H1 (cell line): Measurements from ENCODE around the gene SPTSSA. TPM values are rescaled to one million over a fixed set of nuclear protein-coding genes. Genes with fewer than 3 reads are reported as not detected.

Experiments
- CTCF ChIA-PET: fragments of 300-600 bp; sonication (Branson Sonifier 250); formaldehyde crosslinking; loops from one replicate; lab custom pipeline; 2021; ENCODE audit not compliant: partially characterized antibody; lab: Charles Lee
- POLR2A ChIA-PET: fragments of 300-600 bp; sonication (Branson Sonifier 250); formaldehyde crosslinking; loops from one replicate; lab custom pipeline; 2021; ENCODE audit warnings: inconsistent platforms; ENCODE audit not compliant: partially characterized antibody; lab: Charles Lee
- DNase-seq, 2 experiments: peaks; one replicate each; pipeline versions ENCODE4 v3.0.0 to v3.0.0-alpha.2; 2010 to 2022; ENCODE audit warnings: low spot score in 2 of 2, low read depth in 1 of 2, mixed read lengths in 1 of 2
- FAIRE-seq: peaks from 2 replicates; lab custom pipeline; 2011; peaks lifted over from hg19 to GRCh38; lab: Jason Lieb, UNC
- H2AFZ ChIP-seq: 2 replicates; pipeline ENCODE4 v1.8.1; 2012; ENCODE audit warnings: low read length, inconsistent platforms
- H2AK5ac ChIP-seq: 2 replicates; pipeline ENCODE4 v1.6.1; 2013; ENCODE audit warnings: low read depth, low read length
- H2BK120ac ChIP-seq: replicated peaks from 2 replicates; pipeline ENCODE3; 2013; ENCODE audit warnings: low read depth, low read length, inconsistent platforms
- H2BK12ac ChIP-seq: 2 replicates; pipeline ENCODE4 v1.6.1; 2013; ENCODE audit warnings: low read depth, low read length
- H2BK15ac ChIP-seq: 2 replicates; pipeline ENCODE4 v1.6.1; 2013; ENCODE audit warnings: low read length
- H2BK20ac ChIP-seq: 2 replicates; pipeline ENCODE4 v1.6.1; 2013; ENCODE audit warnings: low read length
- H2BK5ac ChIP-seq: 2 replicates; pipeline ENCODE4 v1.6.1; 2013; ENCODE audit warnings: low read depth, low read length
- H3K14ac ChIP-seq: 2 replicates; pipeline ENCODE4 v1.6.1; 2013; ENCODE audit warnings: inconsistent platforms; ENCODE audit not compliant: insufficient read length
- H3K18ac ChIP-seq: 2 replicates; pipeline ENCODE4 v1.6.1; 2013; ENCODE audit warnings: low read length; ENCODE audit errors: extremely low read depth
- H3K23ac ChIP-seq: 2 replicates; pipeline ENCODE4 v1.6.1; 2013; ENCODE audit warnings: inconsistent platforms; ENCODE audit not compliant: insufficient read length
- H3K23me2 ChIP-seq: 2 replicates; pipeline ENCODE4 v1.6.1; 2013; ENCODE audit warnings: low read depth, low read length
- H3K27ac ChIP-seq: 2 replicates; pipeline ENCODE4 v1.6.1; 2011; ENCODE audit warnings: low read depth, low read length, inconsistent platforms
- H3K27me3 ChIP-seq, 4 experiments: replicated peaks in 1 of 4; 1 replicate in 1 of 4; 2 replicates in 3 of 4; pipeline versions ENCODE4 v1.6.1 to v1.8.1; 2011 to 2013; ENCODE audit warnings: low read length in 3 of 4, mild to moderate bottlenecking in 3 of 4, inconsistent platforms in 2 of 4, mixed read lengths in 2 of 4, moderate library complexity in 1 of 4; ENCODE audit not compliant: control insufficient read depth in 3 of 4, insufficient read depth in 3 of 4; ENCODE audit errors: extremely low read depth in 1 of 4
- H3K36me3 ChIP-seq, 4 experiments: 2 replicates each; pipeline versions ENCODE4 v1.6.1 to v1.8.1; 2011 to 2013; ENCODE audit warnings: mild to moderate bottlenecking in 4 of 4, low read length in 3 of 4, moderate library complexity in 2 of 4, control low read depth in 1 of 4, inconsistent platforms in 1 of 4; ENCODE audit not compliant: insufficient read depth in 4 of 4, control insufficient read depth in 2 of 4
- H3K4ac ChIP-seq: replicated peaks from 2 replicates; pipeline ENCODE3; 2013; ENCODE audit warnings: low read length, low read depth, mixed read lengths, inconsistent platforms; ENCODE audit not compliant: insufficient read length
- H3K4me1 ChIP-seq, 4 experiments: replicated peaks in 1 of 4; 1 replicate in 1 of 4; 2 replicates in 3 of 4; pipeline versions ENCODE4 v1.6.1 to v1.8.1; 2011 to 2013; ENCODE audit warnings: low read length in 3 of 4, inconsistent platforms in 2 of 4, mixed read lengths in 1 of 4; ENCODE audit not compliant: insufficient read depth in 4 of 4, control insufficient read depth in 3 of 4
- H3K4me2 ChIP-seq, 2 experiments: 2 replicates each; pipeline versions ENCODE4 v1.6.1 to v1.8.1; 2011 to 2013; ENCODE audit warnings: low read depth in 2 of 2, low read length in 2 of 2, control low read depth in 1 of 2, inconsistent platforms in 1 of 2, mild to moderate bottlenecking in 1 of 2; ENCODE audit not compliant: insufficient read depth in 1 of 2
- H3K4me3 ChIP-seq, 4 experiments: fragments of 200-600, 300-600 bp in 1 of 4; sonication (generic), shearing (Covaris generic), sonication (Bioruptor Twin) in 1 of 4; 2 replicates each; pipeline versions ENCODE4 v1.5.1 to v1.8.1; 2011 to 2016; ENCODE audit warnings: low read length in 4 of 4, low read depth in 3 of 4, control low read depth in 2 of 4, inconsistent platforms in 2 of 4, mild to moderate bottlenecking in 2 of 4, mixed read lengths in 1 of 4, moderate library complexity in 1 of 4; ENCODE audit not compliant: insufficient read depth in 2 of 4; ENCODE audit errors: extremely low read depth in 1 of 4
- H3K56ac ChIP-seq: replicated peaks from 2 replicates; pipeline ENCODE3; 2013; ENCODE audit warnings: low read depth, mild to moderate bottlenecking, mixed read lengths, low read length, inconsistent platforms; ENCODE audit not compliant: insufficient read length
- H3K79me1 ChIP-seq: 2 replicates; pipeline ENCODE4 v1.6.1; 2013; ENCODE audit warnings: low read depth, low read length, control low read depth
- H3K79me2 ChIP-seq, 2 experiments: 2 replicates each; pipeline versions ENCODE4 v1.6.1 to v1.8.1; 2012 to 2013; ENCODE audit warnings: low read length in 2 of 2, mild to moderate bottlenecking in 2 of 2, inconsistent platforms in 1 of 2; ENCODE audit not compliant: insufficient read depth in 2 of 2, control insufficient read depth in 1 of 2
- H3K9ac ChIP-seq, 4 experiments: replicated peaks in 1 of 4; 1 replicate in 1 of 4; 2 replicates in 3 of 4; pipeline versions ENCODE4 v1.6.1 to v1.8.1; 2011 to 2013; ENCODE audit warnings: low read depth in 3 of 4, low read length in 3 of 4, control low read depth in 2 of 4, mild to moderate bottlenecking in 2 of 4, moderate library complexity in 2 of 4, inconsistent platforms in 1 of 4; ENCODE audit errors: extremely low read depth in 1 of 4
- H3K9me3 ChIP-seq, 2 experiments: 2 replicates each; pipeline versions ENCODE4 v1.6.1 to v1.8.1; 2012 to 2013; ENCODE audit warnings: mild to moderate bottlenecking in 2 of 2, moderate library complexity in 2 of 2, control low read depth in 1 of 2, inconsistent platforms in 1 of 2, low read depth in 1 of 2, low read length in 1 of 2, mixed read lengths in 1 of 2; ENCODE audit not compliant: insufficient read depth in 2 of 2
- H4K20me1 ChIP-seq, 2 experiments: replicated peaks in 1 of 2; 2 replicates each; pipeline versions ENCODE3 to v1.8.1; 2011 to 2013; ENCODE audit warnings: inconsistent platforms in 2 of 2, low read length in 2 of 2, mild to moderate bottlenecking in 1 of 2; ENCODE audit not compliant: insufficient read depth in 2 of 2, control insufficient read depth in 1 of 2
- H4K5ac ChIP-seq: 2 replicates; pipeline ENCODE4 v1.6.1; 2013; ENCODE audit warnings: low read length, low read depth, mixed read lengths, inconsistent platforms; ENCODE audit not compliant: insufficient read length
- H4K8ac ChIP-seq: 2 replicates; pipeline ENCODE4 v1.8.0; 2013; ENCODE audit warnings: mild to moderate bottlenecking, moderate library complexity, low read length, inconsistent platforms; ENCODE audit not compliant: insufficient read depth; ENCODE audit errors: extremely low read depth
- H4K91ac ChIP-seq: replicated peaks from 2 replicates; pipeline ENCODE3; 2013; ENCODE audit warnings: low read length, mixed read lengths, inconsistent platforms; ENCODE audit not compliant: insufficient read length
- ATF2 ChIP-seq: IDR thresholded peaks from 2 replicates; pipeline ENCODE4 v1.6.1; 2012; ENCODE audit warnings: low read length, inconsistent platforms
- RAD21 ChIP-seq, 2 experiments: IDR thresholded peaks in 1 of 2; conservative IDR thresholded peaks in 1 of 2; 2 replicates each; pipeline ENCODE4 v1.6.1; 2011; ENCODE audit warnings: low read depth in 2 of 2, low read length in 2 of 2, improper control_type of control experiment in 1 of 2, inconsistent platforms in 1 of 2, mild to moderate bottlenecking in 1 of 2, moderate library complexity in 1 of 2
- YY1 ChIP-seq: IDR thresholded peaks from 2 replicates; pipeline ENCODE4 v1.6.1; 2011; ENCODE audit warnings: low read depth, mild to moderate bottlenecking, low read length
- WGBS, 2 experiments: shearing (Covaris generic) in 1 of 2; methylation state at CpG; one replicate each; pipeline versions ENCODE4 v1.1.6 to v1.1.7; 2013 to 2015; ENCODE audit warnings: low lambda C conversion rate in 2 of 2, mixed read lengths in 2 of 2, inconsistent platforms in 1 of 2, low coverage in 1 of 2, missing lambda C conversion rate in 1 of 2; ENCODE audit not compliant: insufficient replicate concordance in 2 of 2, insufficient coverage in 1 of 2, insufficient read length in 1 of 2; ENCODE audit errors: extremely low coverage in 1 of 2, missing lambda C conversion rate in 1 of 2; 5-methylcytosine and 5-hydroxymethylcytosine counted together
- polyA plus RNA-seq, 7 experiments: library from polyadenylated mRNA; depleted of rRNA in 3 of 7; stranded (reverse) in 5 of 7; unstranded in 2 of 7; fragments of >200 nt in 5 of 7; fragments of 200-250 nt in 2 of 7; gene quantifications; 1 replicate in 5 of 7; 2 replicates in 1 of 7; 4 replicates in 1 of 7; pipeline versions ENCODE4 v1.2.1 to v1.2.3, GENCODE V29; 2011 to 2013; ENCODE audit warnings: missing spikeins in 2 of 7, mixed read lengths in 2 of 7
- total RNA-seq: library from RNA; stranded (reverse); fragmentation: NEBNext Ultra II Directional; extraction: Animal tissue kit (Norgen Biotek cat#: 25700); gene quantifications from 2 replicates; pipeline ENCODE4 v1.2.1, GENCODE V29; 2021
- TF ChIP-seq, protein P1 (sequence below), 3 experiments: IDR thresholded peaks; 1 replicate in 2 of 3; 2 replicates in 1 of 3; pipeline versions ENCODE4 v1.5.1 to v1.6.1; 2011; ENCODE audit warnings: low read length in 3 of 3, mild to moderate bottlenecking in 3 of 3, inconsistent platforms in 2 of 3, low read depth in 1 of 3, moderate library complexity in 1 of 3; ENCODE audit not compliant: insufficient read depth in 1 of 3; ENCODE audit errors: control extremely low read depth in 1 of 3

SPTSSA gene
- total and polyA plus RNA-seq, 2 of the 8 experiments (the other 6 are each of a cell fraction or from before 2014, with no cell fraction given) = 24.9 to 28.5 TPM

DNA sequence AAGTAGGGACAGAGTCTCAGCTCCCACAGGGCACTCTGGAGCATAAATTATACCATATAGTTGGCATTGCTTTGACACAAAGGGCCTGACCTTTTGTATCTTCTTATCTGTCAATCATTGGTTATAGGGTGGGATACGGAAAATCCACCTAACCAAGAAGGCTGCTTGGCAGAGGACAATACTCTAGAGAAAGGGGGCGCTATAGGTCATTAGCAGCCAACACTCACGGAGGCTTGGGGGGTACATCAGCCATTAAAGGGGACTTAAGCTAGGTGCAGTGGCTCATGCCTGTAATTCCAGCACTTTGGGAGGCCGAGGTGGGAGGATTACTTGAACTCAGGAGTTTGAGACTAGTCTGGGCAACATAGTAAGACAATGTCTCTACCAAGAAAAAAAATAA is 22.9 kb downstream of the SPTSSA start:
- CTCF ChIA-PET = interaction anchor here (0.6 to 2.9 kb wide), 19 partner anchors 8 to 1335 kb away, joined by 3 to 20 read pairs (median 3); no protein-coding TSS in a partner anchor
- Histone ChIP-seq H3K9me3 (no peaks in the 10 kb centered on the region), H4K20me1 (peaks cover 3% of the 10 kb centered on the region in 2 experiments), H3K4me3 (no peak overlapping the region), H3K27ac (no peak overlapping the region), H3K56ac (no peak overlapping the region), H3K36me3 (no peaks in the 10 kb centered on the region), H3K14ac (no peak overlapping the region), H2AK5ac (no peak overlapping the region), H2BK12ac (no peak overlapping the region), H3K18ac (no peak overlapping the region), H4K5ac (no peak overlapping the region), H3K23me2 (peaks cover 2% of the 10 kb centered on the region; the same call in 1 of the 2 replicates), H2BK120ac (no peak overlapping the region), H2BK15ac (no peak overlapping the region), H3K9ac (no peak overlapping the region), H2BK5ac (no peak overlapping the region), H2AFZ (no peak overlapping the region), H3K4me2 (no peak overlapping the region), H3K23ac (no peak overlapping the region), H3K79me2 (peaks cover 0 to 29% of the 10 kb centered on the region in 2 experiments; a peak in 2 of 4 replicates), H3K27me3 (no peaks in the 10 kb centered on the region), H3K79me1 (no peaks in the 10 kb centered on the region), H4K91ac (no peak overlapping the region), H3K4ac (no peak overlapping the region), H3K4me1 (peaks cover 0 to 2% (median 0%) of the 10 kb centered on the region in 4 experiments; a peak in 1 of 7 replicates), H4K8ac (no peak overlapping the region), H2BK20ac (no peak overlapping the region)
- DNase-seq = peak in 1 of 2 experiments; percentile 13
- FAIRE-seq = no peak
- WGBS, 2 experiments = 80% methylated on average over 4 of the region's 4 CpGs; no CpG with 5 or more reads in 1 of the 2 experiments
- POLR2A ChIA-PET = interaction anchor here (0.7 to 2.6 kb wide), 3 partner anchors 10 to 607 kb away, joined by 3 to 11 read pairs (median 4); partner anchors contain the start of gene FAM177A1
- 0 out of 2 replicates have a peak, but pooled peaks have one; percentile 72 for TF ChIP-seq YY1
- TF ChIP-seq, protein P1, sequence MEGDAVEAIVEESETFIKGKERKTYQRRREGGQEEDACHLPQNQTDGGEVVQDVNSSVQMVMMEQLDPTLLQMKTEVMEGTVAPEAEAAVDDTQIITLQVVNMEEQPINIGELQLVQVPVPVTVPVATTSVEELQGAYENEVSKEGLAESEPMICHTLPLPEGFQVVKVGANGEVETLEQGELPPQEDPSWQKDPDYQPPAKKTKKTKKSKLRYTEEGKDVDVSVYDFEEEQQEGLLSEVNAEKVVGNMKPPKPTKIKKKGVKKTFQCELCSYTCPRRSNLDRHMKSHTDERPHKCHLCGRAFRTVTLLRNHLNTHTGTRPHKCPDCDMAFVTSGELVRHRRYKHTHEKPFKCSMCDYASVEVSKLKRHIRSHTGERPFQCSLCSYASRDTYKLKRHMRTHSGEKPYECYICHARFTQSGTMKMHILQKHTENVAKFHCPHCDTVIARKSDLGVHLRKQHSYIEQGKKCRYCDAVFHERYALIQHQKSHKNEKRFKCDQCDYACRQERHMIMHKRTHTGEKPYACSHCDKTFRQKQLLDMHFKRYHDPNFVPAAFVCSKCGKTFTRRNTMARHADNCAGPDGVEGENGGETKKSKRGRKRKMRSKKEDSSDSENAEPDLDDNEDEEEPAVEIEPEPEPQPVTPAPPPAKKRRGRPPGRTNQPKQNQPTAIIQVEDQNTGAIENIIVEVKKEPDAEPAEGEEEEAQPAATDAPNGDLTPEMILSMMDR (IDR thresholded peaks at IDR 0.05; ENCODE audit: control extremely low read depth in 1 of 3, insufficient read depth in 1 of 3, low read depth in 1 of 3, low read length in 3 of 3) = peak; percentile 41 to 68 (median 43)
- TF ChIP-seq RAD21 (IDR thresholded peaks at IDR 0.05 in 1 of 2, conservative IDR thresholded peaks at IDR 0.05 in 1 of 2; ENCODE audit: low read depth in 2 of 2, low read length in 2 of 2) = peak; percentile 36 to 55
- TF ChIP-seq ATF2 = no peak
